ENCODE data around the gene HSPG2. TPM values are rescaled to one million over a fixed set of nuclear protein-coding genes. Genes with fewer than 3 reads are reported as not detected.

HSPG2 gene
- total and polyA plus RNA-seq, 10 of the 15 experiments (the other 5 are each of a cell fraction or from before 2014, with no cell fraction given) = 0.30 to 3.4 (median 0.73) TPM; not detected in 2

GRCh38 chr1:21782868-21783678, 154.0 kb downstream of the HSPG2 start, which contains the start of gene USP48 (continued):
- TF ChIP-seq PRDM15 (CRISPR knock-in tag; IDR thresholded peaks at IDR 0.05) (no peak), KAT2A (conservative IDR thresholded peaks at IDR 0.05; ENCODE audit: control insufficient read depth, low read depth, low read length) (no peak), SUZ12 (IDR thresholded peaks at IDR 0.05; ENCODE audit: unreplicated experiment) (no peak), HDAC2 (IDR thresholded peaks at IDR 0.05) (no peak), RFX5 (IDR thresholded peaks at IDR 0.05; ENCODE audit: low read depth, low read length) (peak; percentile 42; the same call in 1 of the 2 replicates), RAD51 (IDR thresholded peaks at IDR 0.05) (no peak), HCFC1 (IDR thresholded peaks at IDR 0.05; ENCODE audit: low read length) (no peak), GATAD2B (conservative IDR thresholded peaks at IDR 0.05; ENCODE audit: low read depth) (peak; percentile 89; the same call in 1 of the 2 replicates), KDM1A (IDR thresholded peaks at IDR 0.05; ENCODE audit: borderline replicate concordance) (no peak), ESRRA (IDR thresholded peaks at IDR 0.05; ENCODE audit: low read length) (no peak), IRF4 (IDR thresholded peaks at IDR 0.05; ENCODE audit: low read depth, low read length) (0 out of 2 replicates have a peak, but pooled peaks have one; percentile 25), USF1 (IDR thresholded peaks at IDR 0.05; ENCODE audit: borderline replicate concordance, extremely low read length, insufficient read depth, low read depth, low read length) (no peak), CHD4 (IDR thresholded peaks at IDR 0.05) (no peak), SIN3A (IDR thresholded peaks at IDR 0.05; ENCODE audit: low read depth, low read length) (no peak; the same call in 1 of the 2 replicates)
- TF ChIP-seq, protein P1, sequence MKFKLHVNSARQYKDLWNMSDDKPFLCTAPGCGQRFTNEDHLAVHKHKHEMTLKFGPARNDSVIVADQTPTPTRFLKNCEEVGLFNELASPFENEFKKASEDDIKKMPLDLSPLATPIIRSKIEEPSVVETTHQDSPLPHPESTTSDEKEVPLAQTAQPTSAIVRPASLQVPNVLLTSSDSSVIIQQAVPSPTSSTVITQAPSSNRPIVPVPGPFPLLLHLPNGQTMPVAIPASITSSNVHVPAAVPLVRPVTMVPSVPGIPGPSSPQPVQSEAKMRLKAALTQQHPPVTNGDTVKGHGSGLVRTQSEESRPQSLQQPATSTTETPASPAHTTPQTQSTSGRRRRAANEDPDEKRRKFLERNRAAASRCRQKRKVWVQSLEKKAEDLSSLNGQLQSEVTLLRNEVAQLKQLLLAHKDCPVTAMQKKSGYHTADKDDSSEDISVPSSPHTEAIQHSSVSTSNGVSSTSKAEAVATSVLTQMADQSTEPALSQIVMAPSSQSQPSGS (IDR thresholded peaks at IDR 0.05; ENCODE audit: low read length) = peak; percentile 59; the same call in 1 of the 2 replicates
- TF ChIP-seq, protein P2, sequence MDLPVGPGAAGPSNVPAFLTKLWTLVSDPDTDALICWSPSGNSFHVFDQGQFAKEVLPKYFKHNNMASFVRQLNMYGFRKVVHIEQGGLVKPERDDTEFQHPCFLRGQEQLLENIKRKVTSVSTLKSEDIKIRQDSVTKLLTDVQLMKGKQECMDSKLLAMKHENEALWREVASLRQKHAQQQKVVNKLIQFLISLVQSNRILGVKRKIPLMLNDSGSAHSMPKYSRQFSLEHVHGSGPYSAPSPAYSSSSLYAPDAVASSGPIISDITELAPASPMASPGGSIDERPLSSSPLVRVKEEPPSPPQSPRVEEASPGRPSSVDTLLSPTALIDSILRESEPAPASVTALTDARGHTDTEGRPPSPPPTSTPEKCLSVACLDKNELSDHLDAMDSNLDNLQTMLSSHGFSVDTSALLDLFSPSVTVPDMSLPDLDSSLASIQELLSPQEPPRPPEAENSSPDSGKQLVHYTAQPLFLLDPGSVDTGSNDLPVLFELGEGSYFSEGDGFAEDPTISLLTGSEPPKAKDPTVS (IDR thresholded peaks at IDR 0.05; ENCODE audit: low read depth, low read length) = no peak
- TF ChIP-seq, protein P3, sequence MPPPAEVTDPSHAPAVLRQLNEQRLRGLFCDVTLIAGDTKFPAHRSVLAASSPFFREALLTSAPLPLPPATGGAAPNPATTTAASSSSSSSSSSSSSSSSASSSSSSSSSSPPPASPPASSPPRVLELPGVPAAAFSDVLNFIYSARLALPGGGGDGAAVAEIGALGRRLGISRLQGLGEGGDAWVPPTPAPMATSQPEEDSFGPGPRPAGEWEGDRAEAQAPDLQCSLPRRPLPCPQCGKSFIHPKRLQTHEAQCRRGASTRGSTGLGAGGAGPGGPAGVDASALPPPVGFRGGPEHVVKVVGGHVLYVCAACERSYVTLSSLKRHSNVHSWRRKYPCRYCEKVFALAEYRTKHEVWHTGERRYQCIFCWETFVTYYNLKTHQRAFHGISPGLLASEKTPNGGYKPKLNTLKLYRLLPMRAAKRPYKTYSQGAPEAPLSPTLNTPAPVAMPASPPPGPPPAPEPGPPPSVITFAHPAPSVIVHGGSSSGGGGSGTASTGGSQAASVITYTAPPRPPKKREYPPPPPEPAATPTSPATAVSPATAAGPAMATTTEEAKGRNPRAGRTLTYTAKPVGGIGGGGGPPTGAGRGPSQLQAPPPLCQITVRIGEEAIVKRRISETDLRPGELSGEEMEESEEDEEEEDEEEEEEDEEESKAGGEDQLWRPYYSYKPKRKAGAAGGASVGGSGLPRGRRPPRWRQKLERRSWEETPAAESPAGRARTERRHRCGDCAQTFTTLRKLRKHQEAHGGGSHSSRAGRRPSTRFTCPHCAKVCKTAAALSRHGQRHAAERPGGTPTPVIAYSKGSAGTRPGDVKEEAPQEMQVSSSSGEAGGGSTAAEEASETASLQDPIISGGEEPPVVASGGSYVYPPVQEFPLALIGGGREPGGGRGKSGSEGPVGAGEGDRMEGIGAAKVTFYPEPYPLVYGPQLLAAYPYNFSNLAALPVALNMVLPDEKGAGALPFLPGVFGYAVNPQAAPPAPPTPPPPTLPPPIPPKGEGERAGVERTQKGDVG (CRISPR knock-in tag; IDR thresholded peaks at IDR 0.05) = no peak; the same call in 1 of the 2 replicates

Data from GM12878 (cell line).